GM19025 (cell line): Measurements from ENCODE around the gene CABLES2.
"Not testable (repeated sequence)": the region's sequence is repeated elsewhere in the genome, so short reads cannot be mapped to it uniquely, and the experiment has no call there.

ENCODE experiments used
- ATAC-seq: cut with Tn5 transposase; IDR thresholded peaks from one replicate; pipeline ENCODE4 v1.9.1; 2021; ENCODE audit warnings: mild to moderate bottlenecking, low read depth, moderate library complexity; ENCODE audit not compliant: unreplicated experiment

CABLES2 gene

DNA sequence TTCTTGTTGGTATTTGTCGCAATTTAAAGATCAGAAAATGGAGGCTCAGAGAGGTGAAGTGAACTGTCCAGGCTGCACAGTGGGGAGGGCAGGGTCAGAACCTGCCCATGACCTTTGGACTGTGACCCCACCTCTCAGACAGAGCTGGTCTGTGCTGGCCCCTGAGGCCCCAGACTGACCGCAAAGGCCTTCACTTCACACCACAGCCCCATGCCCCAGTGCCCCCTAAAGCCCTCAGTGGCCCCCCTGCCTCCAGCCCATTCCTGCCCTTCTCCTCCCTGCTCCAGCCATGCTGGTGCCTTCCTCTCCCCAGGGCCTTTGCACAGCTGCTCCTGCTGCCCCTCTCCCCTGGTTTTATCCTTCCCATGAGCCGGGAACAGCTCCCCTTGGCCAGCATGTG is 29.6 kb upstream of the CABLES2 start:
- ATAC-seq = no peak

DNA sequence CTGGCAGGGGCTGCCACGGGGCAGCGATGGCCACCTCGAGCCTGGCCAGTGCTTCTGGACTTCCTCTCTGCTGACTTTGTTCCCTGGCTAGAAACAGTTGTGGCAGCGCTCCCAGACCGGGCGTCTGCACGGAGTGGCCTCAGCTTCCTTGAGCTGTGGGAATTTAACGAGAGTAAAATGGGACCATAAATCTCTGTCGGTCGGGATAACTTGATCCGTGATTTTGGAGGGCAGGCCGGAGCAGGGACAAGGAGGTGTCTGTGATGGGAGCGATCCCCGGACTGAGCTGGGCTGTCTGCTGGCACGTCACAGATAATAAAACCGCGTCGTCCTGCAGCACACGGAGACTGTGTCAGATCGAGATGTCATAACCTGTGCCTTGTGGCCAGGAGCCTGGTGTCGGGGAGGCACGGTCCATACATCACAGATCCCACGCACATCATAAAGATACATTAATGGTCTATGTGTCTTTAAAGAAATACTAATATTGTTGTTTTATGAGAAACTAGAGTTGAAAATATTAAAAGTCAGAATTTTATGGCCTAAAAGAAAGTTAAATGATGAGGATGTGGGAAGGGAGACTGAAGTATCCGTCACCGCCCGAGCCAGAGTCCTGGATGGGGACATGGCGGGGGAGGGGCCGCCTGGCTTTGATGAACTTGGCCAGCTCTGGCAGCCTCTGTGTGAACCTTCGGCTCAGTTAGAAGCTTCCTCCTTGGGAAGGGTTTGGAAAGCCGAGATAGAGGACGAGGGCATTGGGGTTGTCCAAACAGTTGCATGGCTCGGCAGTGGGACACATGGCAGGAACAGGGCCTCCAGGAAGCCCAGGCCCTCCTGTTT is 26.8 kb upstream of the CABLES2 start:
- no peak for ATAC-seq

DNA sequence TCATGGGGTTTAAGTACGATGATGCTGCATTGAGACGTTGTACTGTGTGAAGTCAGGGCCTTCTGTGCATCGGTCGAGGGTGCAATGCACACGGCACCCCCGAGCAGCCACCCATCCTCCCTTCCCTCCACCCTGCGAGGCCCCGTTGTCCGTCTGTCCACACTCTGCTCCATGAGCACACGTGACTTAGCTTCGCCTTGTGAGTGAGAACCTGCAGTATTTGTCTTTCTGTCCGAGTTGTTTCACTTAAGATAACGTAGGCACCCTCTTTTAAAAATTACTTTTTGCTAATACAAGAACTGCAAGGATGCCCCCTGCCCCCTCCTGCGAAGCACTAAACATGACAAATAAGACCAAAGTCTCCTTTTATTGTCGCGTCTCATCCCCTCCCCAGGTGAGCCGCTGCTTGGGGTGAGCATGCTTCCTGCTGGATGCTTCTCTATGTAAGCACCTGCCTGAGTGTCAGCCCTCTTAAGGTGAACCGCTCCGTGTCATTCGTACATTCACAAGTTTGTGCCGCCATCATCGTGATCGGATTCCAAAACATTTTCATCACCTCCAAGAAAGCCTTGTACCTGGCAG is 23.9 kb upstream of the CABLES2 start:
- no peak for ATAC-seq

DNA sequence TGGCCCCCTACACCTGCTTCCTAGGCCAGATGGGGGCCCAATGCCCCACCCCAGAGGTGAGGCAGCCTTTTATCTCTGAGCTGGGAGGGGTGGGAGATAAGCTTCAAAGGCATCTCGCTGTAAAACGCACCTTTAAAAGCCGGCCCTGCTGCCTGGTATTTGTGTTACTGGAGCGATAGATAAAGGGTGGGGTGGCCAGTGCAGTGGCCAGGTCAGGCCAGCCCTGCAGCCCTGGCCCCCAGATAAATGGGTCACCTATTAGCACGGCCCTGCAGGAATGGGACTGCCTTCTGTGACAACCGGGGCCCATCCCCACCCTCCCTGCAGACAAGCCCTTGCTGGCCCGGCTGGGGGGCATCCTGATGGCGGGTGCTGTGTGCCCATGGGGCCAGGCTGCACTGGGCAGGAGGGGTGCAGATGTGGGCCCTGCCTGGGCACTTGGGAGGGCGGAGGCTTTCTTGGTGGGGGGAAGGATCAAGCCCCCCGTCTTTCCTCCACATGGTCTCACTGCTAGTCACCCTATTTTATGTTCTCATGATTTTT is 23.3 kb upstream of the CABLES2 start:
- no peak for ATAC-seq

DNA sequence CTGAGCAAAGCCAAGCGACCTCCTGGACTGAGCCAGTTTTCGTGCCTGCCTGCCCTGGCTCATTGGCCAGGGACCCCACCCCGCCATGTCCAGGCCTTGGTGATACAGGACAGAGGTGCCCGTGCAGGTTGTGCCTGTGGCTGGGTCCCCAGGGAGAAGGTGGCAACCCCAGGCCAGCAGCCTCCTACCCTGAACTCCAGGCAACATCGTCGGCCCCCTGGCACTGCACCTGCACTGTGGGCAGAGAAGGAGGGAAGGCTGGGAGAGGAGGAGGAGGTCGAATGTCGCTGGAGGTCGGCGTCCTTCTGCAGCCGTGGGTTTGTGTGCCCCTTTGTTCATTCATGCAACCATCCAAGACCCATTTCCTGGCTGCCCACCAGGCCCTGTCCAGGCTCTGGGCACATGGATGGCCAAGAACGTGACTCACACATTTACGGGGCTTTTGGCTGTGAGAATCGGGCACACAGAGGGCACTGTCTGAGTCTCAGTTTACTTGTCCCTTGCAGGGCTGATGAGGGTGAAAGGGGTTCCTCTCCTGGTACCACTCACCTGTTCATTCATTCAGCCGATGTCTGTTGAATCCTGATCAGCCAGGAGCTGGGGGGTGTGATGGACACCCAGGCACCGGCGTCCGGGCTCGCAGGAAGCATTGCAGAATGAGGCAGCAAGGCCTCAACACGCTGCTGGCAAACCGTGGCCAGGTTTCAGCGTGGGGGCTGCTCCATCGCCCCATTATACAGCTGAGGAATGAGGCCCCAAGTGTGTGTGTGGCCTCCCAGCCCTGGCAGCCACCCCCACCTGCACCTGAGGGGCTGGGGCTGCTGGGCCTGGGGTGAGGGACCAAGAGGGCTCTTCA is 22.6 kb upstream of the CABLES2 start:
- ATAC-seq = no peak

DNA sequence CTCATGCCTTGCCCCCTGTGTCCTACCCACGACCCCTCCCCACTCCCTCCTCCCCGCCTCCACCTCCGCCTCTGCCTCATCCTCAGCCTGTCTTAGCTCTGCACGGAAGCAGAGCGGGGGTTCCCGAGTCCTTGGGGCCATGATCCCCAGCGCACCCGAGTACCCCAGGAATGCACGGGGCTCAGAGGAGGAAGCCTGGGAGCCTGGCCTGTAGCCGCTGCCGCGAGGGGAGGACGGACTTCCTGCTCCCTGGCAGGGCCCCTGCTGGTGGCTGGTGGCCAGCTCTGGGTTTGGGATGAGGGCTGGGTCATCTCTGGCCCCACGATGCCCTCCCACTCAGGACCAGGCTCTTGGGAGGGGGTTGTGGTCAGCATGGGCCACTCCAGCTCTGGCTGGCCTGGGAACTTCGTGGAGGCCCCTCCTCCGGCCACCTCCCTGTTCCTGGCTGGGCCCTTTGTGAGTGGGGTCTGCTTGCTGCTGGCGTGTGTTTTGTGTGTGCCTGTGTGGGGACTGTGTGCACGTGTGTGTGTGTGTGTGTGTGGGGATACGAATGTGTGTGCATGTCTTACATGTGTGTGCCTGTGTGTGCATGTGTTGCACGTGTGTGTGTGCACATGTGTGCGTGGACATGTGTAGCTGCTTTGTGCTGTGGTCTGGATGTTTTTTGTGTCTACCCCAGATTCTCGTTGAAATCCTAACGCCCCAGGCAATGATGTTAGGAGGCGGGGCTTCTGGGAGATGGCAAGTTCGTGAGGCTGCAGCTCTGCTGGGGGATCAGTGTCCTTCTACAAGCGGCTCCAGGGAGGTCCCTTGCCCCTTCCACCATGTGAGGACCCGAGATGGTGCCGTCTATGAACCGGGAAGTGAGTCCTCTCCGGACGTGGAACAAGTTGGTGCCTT is 21.6 kb upstream of the CABLES2 start:
- no peak for ATAC-seq

DNA sequence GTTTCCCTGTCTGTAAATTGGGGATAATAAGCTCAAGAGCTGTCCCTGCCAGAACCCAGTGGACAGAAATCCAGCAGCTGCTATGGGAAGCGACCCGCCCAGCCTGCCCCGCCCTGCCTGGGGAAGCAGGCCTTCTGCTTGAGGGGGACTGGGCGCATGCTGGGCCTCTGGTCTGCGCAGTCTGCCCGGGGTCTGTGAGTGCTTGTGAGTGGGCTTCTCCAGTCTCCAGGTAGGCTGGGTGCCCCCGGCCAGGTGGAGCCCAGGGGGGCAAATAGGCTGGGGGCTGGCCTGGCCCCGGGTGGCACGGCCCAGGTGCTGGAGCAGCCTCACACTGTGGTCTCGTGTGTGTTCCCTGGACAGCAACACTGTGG is 20.9 kb upstream of the CABLES2 start:
- no peak for ATAC-seq

DNA sequence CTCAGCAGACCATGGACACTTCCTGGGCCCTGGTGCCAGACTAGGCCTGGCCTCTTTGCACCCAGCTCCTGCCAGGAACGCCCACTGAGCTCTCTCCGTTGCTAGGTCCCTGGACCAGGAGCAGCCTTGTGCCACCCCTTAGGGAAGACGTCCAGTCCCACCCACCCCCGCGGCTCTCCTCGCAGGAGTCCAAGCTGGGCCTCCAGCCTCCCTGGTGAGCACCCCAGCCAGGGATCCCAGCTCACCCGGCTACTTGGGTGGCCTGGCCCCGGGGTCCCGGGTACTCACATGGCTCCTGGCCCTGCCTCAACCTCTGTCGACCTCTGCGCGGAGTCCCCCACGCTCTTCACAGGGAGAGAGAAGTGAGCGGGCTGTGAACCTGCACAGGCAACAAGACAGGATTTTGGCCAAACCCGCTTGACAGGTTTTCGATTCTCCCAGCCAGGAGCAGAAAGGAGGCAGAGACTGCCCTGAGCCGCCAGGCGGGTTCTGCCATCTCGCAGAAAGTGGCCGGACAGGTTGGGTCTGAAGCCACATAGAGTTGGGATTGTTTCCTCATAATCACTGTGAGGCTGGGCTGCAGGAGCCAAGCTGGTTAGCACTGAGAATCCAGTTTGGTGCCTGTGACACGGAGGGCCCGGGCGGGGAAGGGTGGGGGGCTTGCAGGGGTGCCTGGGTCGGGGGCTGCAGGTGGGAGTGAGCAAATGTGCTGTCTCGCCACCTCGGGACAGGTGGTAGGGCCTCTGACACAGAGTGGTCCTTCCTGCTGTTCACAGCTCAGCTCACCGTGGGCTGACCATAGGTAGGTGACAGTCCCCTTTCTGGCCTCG is 20.3 kb upstream of the CABLES2 start, which contains the start of gene RBBP8NL:
TSS of gene RBBP8NL (minus strand) at position 368 of the 830 bp plus-strand sequence. CDS start 7,892 bp downstream, outside the sequence.
- no peak for ATAC-seq

DNA sequence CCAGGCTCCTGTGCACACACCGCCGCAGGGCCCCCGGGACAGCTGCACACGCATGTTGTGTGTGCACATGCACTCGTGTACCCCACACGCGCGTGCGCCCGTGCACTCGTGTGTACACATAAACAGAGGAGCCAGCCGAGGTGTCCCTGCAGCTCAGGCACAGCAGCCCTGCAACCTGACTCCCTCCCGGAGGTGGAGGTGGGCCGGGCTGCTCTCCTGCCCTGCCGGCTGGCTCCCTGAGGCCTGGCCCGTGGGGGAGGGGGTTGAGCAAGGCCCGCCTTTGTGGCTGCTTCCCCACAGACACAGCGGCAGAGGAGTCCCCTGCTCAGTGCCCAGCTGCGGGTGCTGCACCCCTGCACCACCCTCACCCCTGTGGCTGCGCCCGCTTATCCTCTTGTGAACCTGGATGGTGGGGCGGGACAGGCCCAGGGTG is 19.6 kb upstream of the CABLES2 start:
- no peak for ATAC-seq

DNA sequence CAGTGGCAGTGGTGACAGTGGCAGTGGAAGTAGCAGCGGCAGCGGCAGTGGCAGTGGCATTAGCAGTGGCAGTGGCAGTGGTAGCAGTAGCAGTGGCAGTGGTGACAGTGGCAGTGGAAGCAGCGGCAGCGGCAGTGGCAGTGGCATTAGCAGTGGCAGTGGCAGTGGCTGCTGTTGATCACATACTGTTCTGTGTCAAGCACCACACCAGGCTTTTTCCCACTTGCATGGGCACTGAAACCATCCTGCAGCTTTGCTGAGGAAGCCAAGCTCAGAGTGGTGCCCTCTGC is 18.9 kb upstream of the CABLES2 start:
- ATAC-seq = not testable (repeated sequence)

DNA sequence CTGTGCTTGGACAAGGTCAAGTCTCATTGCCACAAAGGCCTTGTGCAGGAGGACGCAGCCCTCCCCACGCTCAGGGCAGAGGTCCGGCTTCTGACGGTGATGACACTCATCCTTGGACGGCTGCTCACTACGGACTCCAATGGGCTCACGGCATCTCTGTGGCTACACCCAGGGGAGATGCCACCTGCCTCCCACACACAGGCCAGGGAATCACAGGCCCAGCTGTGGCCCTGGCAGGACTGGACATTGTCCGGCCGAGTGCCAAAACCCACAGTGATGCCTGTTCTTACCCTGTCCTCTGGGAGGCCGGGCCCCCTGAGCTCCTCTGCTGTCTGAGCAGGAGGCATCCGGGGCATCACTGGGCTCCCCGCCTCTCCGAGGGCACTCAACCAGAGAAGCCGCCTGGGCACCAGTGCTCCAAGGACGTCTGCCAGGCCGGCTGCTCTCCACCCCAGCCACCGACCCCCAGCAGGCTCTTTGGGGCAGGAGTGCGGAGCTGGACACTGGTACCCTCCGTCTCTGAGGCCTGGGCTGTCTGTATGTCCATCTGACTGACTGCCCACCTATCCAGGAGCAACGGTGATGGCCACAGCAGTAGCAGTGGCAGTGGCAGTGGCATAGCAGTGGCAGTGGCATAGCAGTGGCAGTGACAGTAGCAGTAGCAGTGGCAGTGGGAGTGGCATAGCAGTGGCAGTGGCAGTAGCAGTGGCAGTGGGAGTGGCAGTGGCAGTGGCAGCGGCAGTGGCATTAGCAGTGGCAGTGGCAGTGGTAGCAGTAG is 18.4 kb upstream of the CABLES2 start:
- ATAC-seq = no peak

DNA sequence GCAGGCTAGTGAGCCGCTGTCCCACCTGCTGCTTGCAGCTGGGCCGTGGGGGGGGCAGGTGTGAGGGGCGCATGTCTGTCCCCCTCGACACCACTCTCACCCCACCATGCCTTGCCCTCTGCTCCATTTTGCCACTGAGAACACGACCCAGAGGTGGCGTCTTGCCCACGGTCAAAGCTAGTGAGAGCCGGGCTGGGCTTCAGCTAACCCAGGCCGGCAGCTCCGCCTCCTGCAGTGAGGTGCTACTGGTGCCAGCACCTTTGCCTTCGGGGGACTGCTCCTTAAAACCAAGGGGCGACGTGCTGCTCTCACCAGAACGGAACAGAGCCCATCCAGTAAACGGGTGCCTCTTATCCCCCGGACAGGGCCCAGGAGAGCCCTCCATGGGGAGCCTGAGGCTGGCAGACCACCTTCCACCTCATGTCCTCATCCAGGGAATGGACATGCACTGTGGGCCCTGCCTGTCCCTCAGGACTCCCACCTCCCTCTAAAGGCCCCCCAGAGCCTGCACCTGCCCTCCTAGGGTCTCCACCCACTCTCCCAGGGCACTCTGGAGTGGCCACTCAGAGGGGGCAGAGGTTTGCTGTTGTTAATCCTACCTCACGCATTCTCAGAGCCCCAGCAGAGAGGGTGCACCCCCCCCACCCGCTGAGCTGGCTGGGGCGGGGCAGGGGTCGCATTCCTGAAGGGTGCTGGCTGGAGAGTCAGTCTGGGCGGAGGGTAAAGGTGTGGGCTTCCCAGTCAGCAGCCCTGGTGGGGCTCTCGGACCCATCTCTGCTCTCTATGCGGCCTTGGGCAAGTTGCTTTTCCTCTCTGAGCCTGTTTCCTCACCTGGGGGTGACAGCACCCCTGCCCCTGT is 17.4 kb upstream of the CABLES2 start:
- no peak for ATAC-seq

DNA sequence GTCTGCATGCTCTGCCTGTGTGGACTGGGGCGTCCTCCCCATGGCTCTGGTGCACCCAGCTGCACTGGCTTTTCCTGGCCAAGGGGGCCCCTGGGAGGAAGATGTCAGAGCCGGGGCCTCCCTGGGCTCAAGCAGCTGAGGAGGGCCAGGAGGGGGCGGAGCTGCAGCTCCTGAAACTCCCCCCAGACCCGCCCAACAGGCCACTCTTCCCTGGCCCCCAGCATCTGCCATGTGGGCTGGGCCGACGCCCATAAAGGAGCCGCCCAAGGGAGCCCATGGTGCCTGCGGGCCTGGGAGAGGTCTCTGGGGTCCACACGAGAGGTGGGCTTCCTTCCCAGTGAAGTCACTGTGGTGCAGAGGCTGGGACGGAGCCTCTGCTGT is 16.2 kb upstream of the CABLES2 start:
- no peak for ATAC-seq

DNA sequence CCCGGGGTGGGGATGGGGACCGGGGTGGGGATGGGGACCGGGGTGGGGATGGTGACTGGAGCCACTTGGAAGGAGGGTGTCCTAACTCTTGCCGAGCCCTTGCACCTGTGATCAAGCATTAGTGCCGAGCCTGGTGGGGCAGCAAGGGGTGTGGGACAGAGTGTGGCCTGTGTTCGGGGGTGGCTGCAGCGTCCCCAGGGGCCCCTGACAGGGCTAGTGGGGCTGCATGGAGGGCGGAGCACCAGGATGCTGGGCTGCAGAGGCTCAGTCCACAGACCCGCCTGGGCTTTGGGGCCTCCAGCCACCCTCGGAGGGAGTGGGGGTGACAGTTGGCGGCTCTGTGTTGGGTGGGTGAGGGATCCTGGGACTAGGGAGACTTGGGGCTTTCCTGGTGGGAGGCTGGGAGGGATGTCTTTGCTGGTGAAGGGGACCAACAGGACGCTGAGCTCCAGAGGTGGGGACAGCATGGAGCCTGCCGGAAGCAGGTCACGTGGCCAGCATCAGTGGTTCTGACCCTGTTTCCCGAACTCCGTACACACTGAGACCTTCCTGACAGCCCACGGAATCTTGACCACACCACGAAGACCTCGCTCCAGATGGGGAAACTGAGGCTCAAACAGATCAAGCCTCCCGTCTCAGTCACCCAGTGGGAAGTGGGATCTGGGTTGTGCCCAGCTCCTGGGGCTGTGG is 15.7 kb upstream of the CABLES2 start:
- ATAC-seq = no peak

DNA sequence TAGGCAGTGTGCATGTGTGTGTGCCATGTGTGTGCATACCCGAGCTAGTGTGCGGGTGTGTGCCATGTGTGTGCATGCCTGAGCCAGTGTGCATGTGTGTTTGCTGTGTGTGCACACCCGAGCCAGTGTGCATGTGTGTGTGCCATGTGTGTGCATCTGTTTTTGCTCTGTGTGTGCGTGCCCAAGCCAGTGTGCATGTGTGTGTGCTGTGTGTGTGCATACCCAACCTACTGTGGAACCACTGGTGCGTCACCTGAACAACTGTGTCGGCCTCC is 14.6 kb upstream of the CABLES2 start:
- ATAC-seq = no peak

DNA sequence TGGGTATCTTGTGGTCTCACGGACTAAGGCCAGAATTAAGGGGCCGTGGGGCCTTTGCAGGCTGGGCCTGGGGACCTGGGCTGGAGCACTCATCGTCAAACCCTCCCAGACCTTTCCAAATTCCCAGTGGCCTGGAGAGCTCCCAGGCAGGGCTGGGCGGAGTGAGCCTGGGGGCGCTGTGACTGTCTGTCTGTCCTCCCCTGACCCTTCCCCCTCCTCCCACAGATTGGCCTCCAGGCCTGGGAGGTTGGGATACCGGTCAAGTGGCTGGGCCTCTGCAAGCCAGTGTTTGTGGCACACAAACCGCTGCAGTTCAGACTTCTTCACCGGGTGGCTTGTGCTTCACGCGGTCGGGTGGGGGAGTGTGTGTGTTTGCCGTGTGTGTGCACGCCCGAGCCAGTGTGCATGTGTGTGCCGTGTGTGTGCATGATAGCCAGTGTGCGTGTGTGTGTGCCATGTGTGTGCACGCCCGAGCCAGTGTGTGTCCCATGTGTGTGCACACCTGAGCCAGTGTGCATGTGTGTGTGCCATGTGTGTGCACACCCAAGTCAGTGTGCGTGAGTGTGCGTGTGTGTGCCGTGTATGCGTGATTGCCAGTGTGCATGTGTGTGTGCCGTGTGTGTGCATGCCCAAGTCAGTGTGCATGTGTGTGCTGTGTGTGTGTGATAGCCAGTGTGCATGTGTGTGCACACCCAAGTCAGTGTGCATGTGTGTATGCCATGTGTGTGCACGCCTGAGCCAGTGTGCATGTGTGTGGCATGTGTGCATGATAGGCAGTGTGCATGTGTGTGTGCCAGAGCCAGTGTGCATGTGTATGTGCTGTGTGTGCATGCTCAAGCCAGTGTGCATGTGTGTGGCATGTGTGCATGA is 14.0 kb upstream of the CABLES2 start:
- ATAC-seq = no peak
